ENCODE measurements around the gene OR4D10. TPM values are rescaled to one million over a fixed set of nuclear protein-coding genes. Genes with fewer than 3 reads are reported as not detected.

OR4D10 gene
- total and polyA plus RNA-seq, 5 experiments from 2014 or later, result not detected

Other genes with a start within 250 kb of the OR4D10 start
- not detected for gene OR5AN1, start 114.4 kb upstream of the OR4D10 start, total RNA-seq
- gene OR5AN1, start 114.4 kb upstream of the OR4D10 start, polyA plus RNA-seq, result not detected
- not detected for gene OR5A2, start 46.9 kb upstream of the OR4D10 start, total RNA-seq
- not detected for gene OR5A2, start 46.9 kb upstream of the OR4D10 start, polyA plus RNA-seq
- not detected for gene OR5A1, start 36.8 kb upstream of the OR4D10 start, total RNA-seq
- gene OR5A1, start 36.8 kb upstream of the OR4D10 start, polyA plus RNA-seq, result not detected
- not detected for gene OR4D6, start 16.4 kb upstream of the OR4D10 start, total RNA-seq
- gene OR4D6, start 16.4 kb upstream of the OR4D10 start, polyA plus RNA-seq, result not detected
- gene OR4D11, start 30.3 kb downstream of the OR4D10 start, total RNA-seq, result not detected
- gene OR4D11, start 30.3 kb downstream of the OR4D10 start, polyA plus RNA-seq, result not detected
- gene OR4D9, start 38.2 kb downstream of the OR4D10 start, total RNA-seq, result not detected
- gene OR4D9, start 38.2 kb downstream of the OR4D10 start, polyA plus RNA-seq, result not detected
- 10 to 100 TPM; 46.7 to 50.5 TPM for gene OSBP, start 142.5 kb downstream of the OR4D10 start, total RNA-seq
- 10 to 100 TPM; 19.5 to 34.8 (median 19.6) TPM for gene OSBP, start 142.5 kb downstream of the OR4D10 start, polyA plus RNA-seq
- gene PATL1, start 195.7 kb downstream of the OR4D10 start, total RNA-seq, result 10 to 100 TPM; 40.5 to 40.7 TPM
- 1 to 10 TPM; 3.2 to 8.2 (median 3.8) TPM for gene PATL1, start 195.7 kb downstream of the OR4D10 start, polyA plus RNA-seq
- gene OR10V1, start 240.5 kb downstream of the OR4D10 start, total RNA-seq, result not detected
- not detected for gene OR10V1, start 240.5 kb downstream of the OR4D10 start, polyA plus RNA-seq

Data from naive thymus-derived CD8-positive, alpha-beta T cell (primary cell).